Loucy (cell line): ENCODE data around the gene S100A13.

Experiments
- EZH2phosphoT487 ChIP-seq: fragments of 200-600 bp; IDR thresholded peaks from 2 replicates; pipeline ENCODE4 v1.6.1; 2018; ENCODE audit warnings: antibody characterized with exemption, mild to moderate bottlenecking, moderate library complexity, borderline replicate concordance
- TF ChIP-seq, protein P1 (sequence below): fragments of 200-600 bp; sonication (generic); conservative IDR thresholded peaks from 2 replicates; pipeline ENCODE4 v1.5.1; 2014; ENCODE audit warnings: mild to moderate bottlenecking, antibody characterized with exemption, low read length

DNA sequence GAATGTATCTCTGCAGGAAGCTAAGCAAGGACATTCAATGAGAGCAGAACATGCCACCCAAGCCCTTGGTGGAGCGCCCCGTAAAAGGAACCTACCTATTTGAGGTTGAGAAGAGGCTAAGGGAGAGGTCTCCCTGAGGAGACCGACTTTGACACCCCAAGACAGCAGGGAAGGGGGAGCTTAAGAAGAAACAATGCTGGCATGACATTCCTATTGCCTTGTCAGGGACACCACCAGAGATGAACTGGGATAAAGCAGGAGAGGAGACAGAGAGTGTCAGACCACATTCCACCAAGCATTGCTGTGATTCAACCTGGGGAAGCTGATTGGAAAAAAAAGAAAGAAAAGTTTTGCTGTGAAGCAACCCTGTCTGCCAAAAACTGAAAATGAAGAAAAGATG lies 48.4 kb downstream of the S100A13 start:
- TF ChIP-seq, protein P1, sequence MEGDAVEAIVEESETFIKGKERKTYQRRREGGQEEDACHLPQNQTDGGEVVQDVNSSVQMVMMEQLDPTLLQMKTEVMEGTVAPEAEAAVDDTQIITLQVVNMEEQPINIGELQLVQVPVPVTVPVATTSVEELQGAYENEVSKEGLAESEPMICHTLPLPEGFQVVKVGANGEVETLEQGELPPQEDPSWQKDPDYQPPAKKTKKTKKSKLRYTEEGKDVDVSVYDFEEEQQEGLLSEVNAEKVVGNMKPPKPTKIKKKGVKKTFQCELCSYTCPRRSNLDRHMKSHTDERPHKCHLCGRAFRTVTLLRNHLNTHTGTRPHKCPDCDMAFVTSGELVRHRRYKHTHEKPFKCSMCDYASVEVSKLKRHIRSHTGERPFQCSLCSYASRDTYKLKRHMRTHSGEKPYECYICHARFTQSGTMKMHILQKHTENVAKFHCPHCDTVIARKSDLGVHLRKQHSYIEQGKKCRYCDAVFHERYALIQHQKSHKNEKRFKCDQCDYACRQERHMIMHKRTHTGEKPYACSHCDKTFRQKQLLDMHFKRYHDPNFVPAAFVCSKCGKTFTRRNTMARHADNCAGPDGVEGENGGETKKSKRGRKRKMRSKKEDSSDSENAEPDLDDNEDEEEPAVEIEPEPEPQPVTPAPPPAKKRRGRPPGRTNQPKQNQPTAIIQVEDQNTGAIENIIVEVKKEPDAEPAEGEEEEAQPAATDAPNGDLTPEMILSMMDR, result no peak
- TF ChIP-seq EZH2phosphoT487, result no peak
